Adrenal gland (tissue), 12 donors: ENCODE measurements around the gene EIF2S2. TPM values are rescaled to one million over a fixed set of nuclear protein-coding genes. Genes with fewer than 3 reads are reported as not detected.
A peak's percentile ranks its signal among the peaks of the same experiment; 100 is the strongest.

Experiments used
- DNase-seq, 7 donors: peaks; one replicate each; pipeline ENCODE4 v3.0.0-alpha.2; 2019 to 2020
- H3K27ac ChIP-seq, 5 donors: fragments of 200-600 bp; sonication (generic) in 4 of 5; 1 replicate in 3 of 5; 2 replicates in 2 of 5; pipeline versions ENCODE4 v1.5.1 to v1.8.0; 2016 to 2020; ENCODE audit warnings: mild to moderate bottlenecking in 1 of 5
- H3K27me3 ChIP-seq: fragments of 200-600 bp; 2 replicates; pipeline ENCODE4 v1.8.0; 2021
- H3K36me3 ChIP-seq, 2 donors: fragments of 200-600 bp; replicated peaks in 1 of 2; 1 replicate in 1 of 2; 2 replicates in 1 of 2; pipeline versions ENCODE4 v1.5.1 to v1.8.0; 2018 to 2022
- H3K4me1 ChIP-seq, 2 donors: fragments of 200-600 bp; replicated peaks in 1 of 2; 1 replicate in 1 of 2; 2 replicates in 1 of 2; pipeline versions ENCODE4 v1.5.1 to v1.8.0; 2018 to 2021
- H3K4me3 ChIP-seq, 4 donors: fragments of 200-600 bp; sonication (generic) in 3 of 4; one replicate each; pipeline ENCODE4 v1.5.1; 2016 to 2018
- H3K9me3 ChIP-seq, 3 donors: fragments of 200-600 bp; sonication (generic) in 1 of 3; replicated peaks in 1 of 3; 1 replicate in 2 of 3; 2 replicates in 1 of 3; pipeline versions ENCODE4 v1.5.1 to v1.8.0; 2016 to 2021
- POLR2A ChIP-seq, 2 donors: fragments of 450-650 bp; IDR thresholded peaks; one replicate each; pipeline ENCODE4 v1.6.1; 2017; ENCODE audit warnings: antibody characterized with exemption in 2 of 2, mild to moderate bottlenecking in 2 of 2, moderate library complexity in 1 of 2
- WGBS, 4 donors: extraction: QIAGEN DNeasy Blood & Tissue Kit in 2 of 4; methylation state at CpG; one replicate each; pipeline versions ENCODE4 v1.1.5 to v1.1.7; 2013 to 2017; 5-methylcytosine and 5-hydroxymethylcytosine counted together
- intact Hi-C, 2 donors: fragments of 100-400 bp; cut with DNase I; formaldehyde crosslinking; loops; one replicate each; pipeline versions ENCODE4 v1.14.1 to v1.15.0; 2022 to 2023
- polyA plus RNA-seq, 3 donors: library from polyadenylated mRNA; stranded (reverse); fragments of 200-250 nt in 2 of 3; fragments of 350-450 nt in 1 of 3; fragmentation: Illumina TruSeq in 1 of 3; extraction: RNeasy Lipid Tissue Mini Kit (QIAGEN cat#74804) in 1 of 3; gene quantifications; one replicate each; pipeline ENCODE4 v1.2.3, GENCODE V29; 2013 to 2014
- total RNA-seq, 9 donors: library from RNA; depleted of rRNA in 4 of 9; stranded (reverse); fragments of >200 nt in 4 of 9; fragments of 120-200 nt in 1 of 9; fragmentation: NEBNext Ultra II Directional in 1 of 9; extraction: Animal tissue kit (Norgen Biotek cat#: 25700) in 1 of 9; gene quantifications; one replicate each; pipeline versions ENCODE4 v1.1.0 to v1.2.4, GENCODE V29; 2013 to 2023
- TF ChIP-seq, protein P1 (sequence below), 6 experiments: fragments of 450-650 bp in 4 of 6; fragments of 200-600 bp in 2 of 6; sonication (generic) in 1 of 6; IDR thresholded peaks; 1 replicate in 5 of 6; 2 replicates in 1 of 6; pipeline versions ENCODE4 v1.5.1 to v1.8.0; 2016 to 2021; ENCODE audit warnings: antibody characterized with exemption in 6 of 6, mild to moderate bottlenecking in 2 of 6, moderate library complexity in 1 of 6
- donor health status: healthy with polysubstance abuse.
- donor health status: Bipolar disorder and iron deficiency.
- donor health status: DM: yes; HTN: yes; CAD: no.
- donor health status: DM: no; HTN: no; CAD: no.
- donor health status: DM: no; HTN: no; CAD: no.
- donor health status: DM: yes; HTN: yes; CAD: no.

The EIF2S2 gene
- total and polyA plus RNA-seq, 12 donors, result 26.7 to 204 (median 49.9) TPM

DNA sequence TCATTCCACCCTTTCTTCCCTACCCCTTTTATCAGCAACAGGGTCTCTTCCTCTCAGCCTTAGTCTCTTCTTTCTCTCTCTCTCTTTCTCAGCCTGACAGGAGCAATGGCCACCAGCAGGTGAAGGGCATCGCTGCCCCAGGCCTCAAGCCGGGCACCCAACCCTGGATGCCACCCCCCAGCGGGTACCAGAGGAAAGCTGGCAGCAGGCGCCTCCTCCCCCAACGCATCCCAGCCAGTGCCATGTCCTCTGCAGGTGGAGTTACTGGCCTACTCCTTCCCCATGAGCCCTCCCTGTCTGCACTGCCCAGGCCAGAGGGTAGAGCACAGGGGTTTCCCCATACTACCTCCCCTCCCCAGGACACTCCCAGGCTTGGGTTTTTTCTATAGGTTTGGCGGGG is 32.2 kb downstream of the EIF2S2 start:
- peaks cover 0 to 39% of the 10 kb centered on the region in 2 donors for H3K36me3 ChIP-seq
- no peak for DNase-seq
- H3K4me1 ChIP-seq, result peaks cover 0 to 11% of the 10 kb centered on the region in 2 donors
- no peak overlapping the region for H3K27ac ChIP-seq
- no peaks in the 10 kb centered on the region for H3K9me3 ChIP-seq
- 91 to 98% (median 96%) methylated on average over 5 to 6 of the region's 6 CpGs for WGBS, 4 donors
- TF ChIP-seq, protein P1, sequence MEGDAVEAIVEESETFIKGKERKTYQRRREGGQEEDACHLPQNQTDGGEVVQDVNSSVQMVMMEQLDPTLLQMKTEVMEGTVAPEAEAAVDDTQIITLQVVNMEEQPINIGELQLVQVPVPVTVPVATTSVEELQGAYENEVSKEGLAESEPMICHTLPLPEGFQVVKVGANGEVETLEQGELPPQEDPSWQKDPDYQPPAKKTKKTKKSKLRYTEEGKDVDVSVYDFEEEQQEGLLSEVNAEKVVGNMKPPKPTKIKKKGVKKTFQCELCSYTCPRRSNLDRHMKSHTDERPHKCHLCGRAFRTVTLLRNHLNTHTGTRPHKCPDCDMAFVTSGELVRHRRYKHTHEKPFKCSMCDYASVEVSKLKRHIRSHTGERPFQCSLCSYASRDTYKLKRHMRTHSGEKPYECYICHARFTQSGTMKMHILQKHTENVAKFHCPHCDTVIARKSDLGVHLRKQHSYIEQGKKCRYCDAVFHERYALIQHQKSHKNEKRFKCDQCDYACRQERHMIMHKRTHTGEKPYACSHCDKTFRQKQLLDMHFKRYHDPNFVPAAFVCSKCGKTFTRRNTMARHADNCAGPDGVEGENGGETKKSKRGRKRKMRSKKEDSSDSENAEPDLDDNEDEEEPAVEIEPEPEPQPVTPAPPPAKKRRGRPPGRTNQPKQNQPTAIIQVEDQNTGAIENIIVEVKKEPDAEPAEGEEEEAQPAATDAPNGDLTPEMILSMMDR (IDR thresholded peaks at IDR 0.05), result no peak
- TF ChIP-seq POLR2A (IDR thresholded peaks at IDR 0.05), result no peak
- intact Hi-C loops, result loop anchor here in 1 of 2 donors (5.0 kb wide), 1 partner anchor 47 kb away; no protein-coding TSS in a partner anchor
- H3K27me3 ChIP-seq, result no peaks in the 10 kb centered on the region
- no peak overlapping the region for H3K4me3 ChIP-seq

DNA sequence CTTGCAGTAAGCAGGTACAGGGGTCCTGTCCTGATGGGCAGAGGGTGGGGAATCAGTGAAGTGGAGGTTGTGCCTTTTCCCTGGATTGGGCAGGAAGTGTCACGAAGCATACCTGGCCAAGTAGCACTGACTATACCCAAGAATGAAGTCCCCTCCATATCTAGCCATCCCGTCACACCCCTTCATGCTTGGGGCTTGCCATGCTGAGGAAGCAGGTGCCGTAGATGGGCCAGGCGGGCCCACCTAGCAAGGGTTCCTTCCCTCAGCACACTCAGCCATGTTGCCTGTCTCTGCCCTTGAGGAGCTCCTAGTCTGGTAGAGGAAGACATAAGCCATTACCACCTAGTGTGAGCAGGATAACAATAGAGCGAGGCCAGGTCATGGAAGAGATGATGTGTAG is 33.5 kb downstream of the EIF2S2 start:
- no peaks in the 10 kb centered on the region for H3K9me3 ChIP-seq
- no peak overlapping the region for H3K27ac ChIP-seq
- no peak overlapping the region for H3K4me3 ChIP-seq
- intact Hi-C loops, result loop anchor here in 1 of 2 donors (5.0 kb wide), 1 partner anchor 49 kb away; no protein-coding TSS in a partner anchor
- H3K36me3 ChIP-seq, result peaks cover 0 to 38% of the 10 kb centered on the region in 2 donors
- H3K27me3 ChIP-seq, result no peaks in the 10 kb centered on the region
- DNase-seq, result no peak
- TF ChIP-seq, protein P1 (IDR thresholded peaks at IDR 0.05), result no peak
- TF ChIP-seq POLR2A (IDR thresholded peaks at IDR 0.05), result no peak
- 94 to 100% (median 99%) methylated on average over 3 to 5 of the region's 5 CpGs for WGBS, 4 donors
- peaks cover 0 to 8% of the 10 kb centered on the region in 2 donors for H3K4me1 ChIP-seq

DNA sequence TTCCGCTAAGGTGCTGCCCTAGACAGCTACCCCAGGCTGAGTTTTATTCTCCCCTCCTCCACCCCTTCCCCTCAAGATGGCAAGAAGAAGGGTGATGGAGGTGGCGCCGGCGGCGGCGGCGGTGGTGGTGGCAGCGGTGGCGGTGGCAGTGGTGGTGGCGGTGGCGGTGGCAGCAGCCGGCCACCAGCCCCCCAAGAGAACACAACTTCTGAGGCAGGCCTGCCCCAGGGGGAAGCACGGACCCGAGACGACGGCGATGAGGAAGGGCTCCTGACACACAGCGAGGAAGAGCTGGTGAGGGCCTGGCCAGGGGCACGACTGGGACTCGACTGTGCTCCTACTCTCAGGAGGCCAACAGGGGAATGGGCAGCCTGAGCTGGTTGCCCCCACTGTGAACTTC is 35.1 kb downstream of the EIF2S2 start:
- H3K4me3 ChIP-seq, result no peak overlapping the region
- intact Hi-C loops, result loop anchor here in 1 of 2 donors (5.0 kb wide), 1 partner anchor 50 kb away; no protein-coding TSS in a partner anchor
- no peaks in the 10 kb centered on the region for H3K9me3 ChIP-seq
- no peak overlapping the region for H3K27ac ChIP-seq
- H3K36me3 ChIP-seq, result peaks cover 0 to 43% of the 10 kb centered on the region in 2 donors
- no peaks in the 10 kb centered on the region for H3K4me1 ChIP-seq
- DNase-seq, result no peak
- no peaks in the 10 kb centered on the region for H3K27me3 ChIP-seq
- WGBS, 4 donors, result 91 to 96% (median 94%) methylated on average over 19 to 20 of the region's 20 CpGs
- TF ChIP-seq, protein P1 (IDR thresholded peaks at IDR 0.05), result no peak
- no peak for TF ChIP-seq POLR2A (IDR thresholded peaks at IDR 0.05)

DNA sequence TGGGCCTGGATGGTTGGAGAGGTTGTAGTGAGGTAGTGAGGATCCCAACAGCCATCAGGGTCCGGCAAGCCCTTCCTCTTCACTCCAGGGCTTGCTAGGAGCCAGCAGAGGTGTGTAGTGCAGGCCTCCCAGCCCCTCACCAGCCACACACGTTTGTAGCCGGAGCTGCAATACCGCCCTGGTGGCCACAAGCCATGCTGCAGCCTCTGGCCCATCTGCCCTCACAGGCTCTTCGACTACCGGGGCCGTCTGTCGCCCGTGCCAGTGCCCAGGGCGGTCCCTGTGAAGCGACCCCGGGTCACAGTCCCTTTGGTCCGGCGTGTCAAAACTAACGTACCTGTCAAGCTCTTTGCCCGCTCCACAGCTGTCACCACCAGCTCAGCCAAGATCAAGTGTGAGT is 36.4 kb downstream of the EIF2S2 start:
- Histone ChIP-seq H3K36me3 (peaks cover 0 to 38% of the 10 kb centered on the region in 2 donors), H3K4me1 (no peaks in the 10 kb centered on the region), H3K9me3 (no peaks in the 10 kb centered on the region), H3K27ac (no peak overlapping the region), H3K27me3 (no peaks in the 10 kb centered on the region), H3K4me3 (no peak overlapping the region)
- DNase-seq, result peak in 1 of 7 donors; percentile 42
- 88 to 97% (median 90%) methylated on average over 12 to 16 of the region's 16 CpGs for WGBS, 4 donors
- intact Hi-C loops, result loop anchor here in 1 of 2 donors (5.0 kb wide), 1 partner anchor 52 kb away; no protein-coding TSS in a partner anchor
- TF ChIP-seq, protein P1 (IDR thresholded peaks at IDR 0.05), result no peak
- TF ChIP-seq POLR2A (IDR thresholded peaks at IDR 0.05), result no peak
